Nephron progenitor cell (in vitro differentiated cells): ENCODE measurements around the gene VTI1A.
"Not testable (repeated sequence)": the region's sequence is repeated elsewhere in the genome, so short reads cannot be mapped to it uniquely, and the experiment has no call there.

ENCODE experiments used
- DNase-seq: peaks from one replicate; pipeline ENCODE4 v3.0.0; 2021
- H3K27ac Mint-ChIP-seq: 2 replicates; pipeline ENCODE4 v1.8.0; 2021; ENCODE audit warnings: mild to moderate bottlenecking, moderate library complexity, mixed read lengths
- H3K27me3 Mint-ChIP-seq: 2 replicates; pipeline ENCODE4 v1.8.0; 2021; ENCODE audit warnings: mild to moderate bottlenecking, low read depth, mixed read lengths; ENCODE audit not compliant: poor library complexity
- H3K36me3 Mint-ChIP-seq: 2 replicates; pipeline ENCODE4 v1.8.0; 2021; ENCODE audit warnings: low read depth, mixed read lengths
- H3K4me1 Mint-ChIP-seq: 2 replicates; pipeline ENCODE4 v1.8.0; 2021; ENCODE audit warnings: mixed read lengths
- H3K4me3 Mint-ChIP-seq: 2 replicates; pipeline ENCODE4 v1.8.0; 2021; ENCODE audit warnings: mild to moderate bottlenecking, moderate library complexity, mixed read lengths
- H3K9me3 Mint-ChIP-seq: 2 replicates; pipeline ENCODE4 v1.8.0; 2021; ENCODE audit warnings: mild to moderate bottlenecking, moderate library complexity, mixed read lengths
- CTCF ChIP-seq: fragments of 200-600 bp; sonication (generic); IDR thresholded peaks from 2 replicates; pipeline ENCODE4 v1.5.0; 2021; ENCODE audit warnings: antibody characterized with exemption

The VTI1A gene

DNA sequence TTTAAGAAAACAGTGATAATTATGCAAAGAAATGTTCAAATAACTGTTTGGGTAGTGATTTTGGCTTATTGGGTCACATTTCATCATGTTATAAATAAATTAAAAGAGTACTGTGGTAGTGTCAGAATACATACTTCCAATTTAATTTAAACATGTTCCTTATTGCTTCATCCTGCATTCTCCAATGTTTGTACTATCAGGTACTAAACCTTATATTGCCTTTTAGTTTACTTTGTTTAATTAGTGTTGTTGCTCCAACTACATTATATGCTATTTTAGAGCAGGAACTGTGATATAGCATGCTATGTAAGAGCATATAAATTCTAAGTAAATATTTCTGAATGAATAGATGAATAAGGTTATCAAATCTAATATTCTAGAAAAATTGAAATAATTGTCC is 40.9 kb downstream of the VTI1A start:
- no peak for DNase-seq
- Mint-ChIP-seq H3K27ac (no peak overlapping the region), H3K4me3 (no peak overlapping the region), H3K36me3 (no peaks in the 10 kb centered on the region), H3K27me3 (no peaks in the 10 kb centered on the region), H3K9me3 (no peaks in the 10 kb centered on the region), H3K4me1 (no peaks in the 10 kb centered on the region)
- no peak for TF ChIP-seq CTCF

GRCh38 chr10:112490545-112490944 is 43.5 kb downstream of the VTI1A start:
- no peak overlapping the region for H3K4me3 Mint-ChIP-seq
- no peaks in the 10 kb centered on the region for H3K36me3 Mint-ChIP-seq
- TF ChIP-seq CTCF = no peak
- no peaks in the 10 kb centered on the region for H3K9me3 Mint-ChIP-seq
- H3K27me3 Mint-ChIP-seq = peaks cover 3% of the 10 kb centered on the region
- no peak for DNase-seq
- H3K4me1 Mint-ChIP-seq = no peaks in the 10 kb centered on the region
- no peak overlapping the region for H3K27ac Mint-ChIP-seq

GRCh38 chr10:112491144-112491543 is 44.1 kb downstream of the VTI1A start:
- Mint-ChIP-seq H3K36me3 (no peaks in the 10 kb centered on the region), H3K27me3 (peaks cover 3% of the 10 kb centered on the region), H3K9me3 (no peaks in the 10 kb centered on the region), H3K4me1 (no peaks in the 10 kb centered on the region), H3K4me3 (no peak overlapping the region), H3K27ac (no peak overlapping the region)
- no peak for TF ChIP-seq CTCF
- no peak for DNase-seq

- H3K27ac Mint-ChIP-seq = no peak overlapping the region
- no peaks in the 10 kb centered on the region for H3K36me3 Mint-ChIP-seq
- H3K4me3 Mint-ChIP-seq = no peak overlapping the region
- DNase-seq = no peak
- no peak for TF ChIP-seq CTCF
- no peaks in the 10 kb centered on the region for H3K4me1 Mint-ChIP-seq
- H3K9me3 Mint-ChIP-seq = no peaks in the 10 kb centered on the region
- peaks cover 3% of the 10 kb centered on the region for H3K27me3 Mint-ChIP-seq
Observed at GRCh38 chr10:112492736-112493135, 45.7 kb downstream of the VTI1A start.

- Mint-ChIP-seq H3K4me1 (peaks cover 4% of the 10 kb centered on the region), H3K36me3 (peaks cover 7% of the 10 kb centered on the region), H3K27ac (no peak overlapping the region), H3K4me3 (no peak overlapping the region), H3K9me3 (no peaks in the 10 kb centered on the region), H3K27me3 (peaks cover 7% of the 10 kb centered on the region)
- no peak for DNase-seq
- no peak for TF ChIP-seq CTCF
Observed at GRCh38 chr10:112497347-112497950, 50.4 kb downstream of the VTI1A start.

DNA sequence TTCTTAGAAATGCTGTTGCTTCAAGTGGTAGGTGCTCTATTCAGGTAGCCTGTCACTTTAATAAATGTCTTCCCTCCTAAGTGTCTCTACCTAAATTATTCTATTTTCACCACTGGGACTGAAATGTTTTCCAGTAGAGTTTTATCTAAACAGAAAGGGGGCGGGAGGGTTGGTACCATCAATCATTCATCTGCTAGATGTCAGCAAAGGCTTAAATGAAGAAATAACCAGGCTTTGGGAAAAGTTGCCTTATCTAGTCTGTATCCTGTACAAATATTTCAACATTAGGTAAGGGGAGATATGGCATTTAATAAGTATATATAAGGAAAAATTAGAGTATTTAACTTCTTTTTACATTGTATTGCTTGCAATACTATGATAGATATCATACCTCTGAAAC is 51.8 kb downstream of the VTI1A start:
- H3K36me3 Mint-ChIP-seq = peaks cover 7% of the 10 kb centered on the region
- no peaks in the 10 kb centered on the region for H3K9me3 Mint-ChIP-seq
- no peak for TF ChIP-seq CTCF
- H3K27ac Mint-ChIP-seq = no peak overlapping the region
- H3K4me1 Mint-ChIP-seq = peaks cover 4% of the 10 kb centered on the region
- peaks cover 7% of the 10 kb centered on the region for H3K27me3 Mint-ChIP-seq
- no peak for DNase-seq
- no peak overlapping the region for H3K4me3 Mint-ChIP-seq

DNA sequence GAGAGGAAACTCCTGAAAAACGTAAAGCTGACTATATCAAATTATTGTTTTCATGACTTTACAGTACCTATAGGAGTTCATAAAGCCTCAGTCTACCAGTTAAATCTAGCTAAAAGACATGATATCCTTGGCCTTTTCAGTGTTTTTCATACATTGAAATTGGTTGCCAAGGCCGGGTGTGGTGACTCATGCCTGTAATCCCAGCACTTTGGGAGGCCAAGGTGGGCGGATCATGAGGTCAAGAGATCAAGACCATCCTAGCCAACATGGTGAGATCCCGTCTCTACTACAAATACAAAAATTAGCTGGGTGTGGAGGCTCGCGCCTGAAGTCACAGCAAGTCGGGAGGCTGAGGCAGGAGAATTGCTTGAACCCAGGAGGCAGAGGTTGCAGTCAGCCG is 53.0 kb downstream of the VTI1A start:
- not testable (repeated sequence) for H3K9me3 Mint-ChIP-seq, H3K4me1 Mint-ChIP-seq, H3K27ac Mint-ChIP-seq, H3K4me3 Mint-ChIP-seq, H3K27me3 Mint-ChIP-seq, H3K36me3 Mint-ChIP-seq, DNase-seq
